ENCODE results near the gene CALN1. TPM values are rescaled to one million over a fixed set of nuclear protein-coding genes. Genes with fewer than 3 reads are reported as not detected.

CALN1 gene
- total and polyA plus RNA-seq, 2 of the 8 experiments (the other 6 are each of a cell fraction or from before 2014, with no cell fraction given), result 6.4 to 15.2 TPM

- TF ChIP-seq, protein P1, sequence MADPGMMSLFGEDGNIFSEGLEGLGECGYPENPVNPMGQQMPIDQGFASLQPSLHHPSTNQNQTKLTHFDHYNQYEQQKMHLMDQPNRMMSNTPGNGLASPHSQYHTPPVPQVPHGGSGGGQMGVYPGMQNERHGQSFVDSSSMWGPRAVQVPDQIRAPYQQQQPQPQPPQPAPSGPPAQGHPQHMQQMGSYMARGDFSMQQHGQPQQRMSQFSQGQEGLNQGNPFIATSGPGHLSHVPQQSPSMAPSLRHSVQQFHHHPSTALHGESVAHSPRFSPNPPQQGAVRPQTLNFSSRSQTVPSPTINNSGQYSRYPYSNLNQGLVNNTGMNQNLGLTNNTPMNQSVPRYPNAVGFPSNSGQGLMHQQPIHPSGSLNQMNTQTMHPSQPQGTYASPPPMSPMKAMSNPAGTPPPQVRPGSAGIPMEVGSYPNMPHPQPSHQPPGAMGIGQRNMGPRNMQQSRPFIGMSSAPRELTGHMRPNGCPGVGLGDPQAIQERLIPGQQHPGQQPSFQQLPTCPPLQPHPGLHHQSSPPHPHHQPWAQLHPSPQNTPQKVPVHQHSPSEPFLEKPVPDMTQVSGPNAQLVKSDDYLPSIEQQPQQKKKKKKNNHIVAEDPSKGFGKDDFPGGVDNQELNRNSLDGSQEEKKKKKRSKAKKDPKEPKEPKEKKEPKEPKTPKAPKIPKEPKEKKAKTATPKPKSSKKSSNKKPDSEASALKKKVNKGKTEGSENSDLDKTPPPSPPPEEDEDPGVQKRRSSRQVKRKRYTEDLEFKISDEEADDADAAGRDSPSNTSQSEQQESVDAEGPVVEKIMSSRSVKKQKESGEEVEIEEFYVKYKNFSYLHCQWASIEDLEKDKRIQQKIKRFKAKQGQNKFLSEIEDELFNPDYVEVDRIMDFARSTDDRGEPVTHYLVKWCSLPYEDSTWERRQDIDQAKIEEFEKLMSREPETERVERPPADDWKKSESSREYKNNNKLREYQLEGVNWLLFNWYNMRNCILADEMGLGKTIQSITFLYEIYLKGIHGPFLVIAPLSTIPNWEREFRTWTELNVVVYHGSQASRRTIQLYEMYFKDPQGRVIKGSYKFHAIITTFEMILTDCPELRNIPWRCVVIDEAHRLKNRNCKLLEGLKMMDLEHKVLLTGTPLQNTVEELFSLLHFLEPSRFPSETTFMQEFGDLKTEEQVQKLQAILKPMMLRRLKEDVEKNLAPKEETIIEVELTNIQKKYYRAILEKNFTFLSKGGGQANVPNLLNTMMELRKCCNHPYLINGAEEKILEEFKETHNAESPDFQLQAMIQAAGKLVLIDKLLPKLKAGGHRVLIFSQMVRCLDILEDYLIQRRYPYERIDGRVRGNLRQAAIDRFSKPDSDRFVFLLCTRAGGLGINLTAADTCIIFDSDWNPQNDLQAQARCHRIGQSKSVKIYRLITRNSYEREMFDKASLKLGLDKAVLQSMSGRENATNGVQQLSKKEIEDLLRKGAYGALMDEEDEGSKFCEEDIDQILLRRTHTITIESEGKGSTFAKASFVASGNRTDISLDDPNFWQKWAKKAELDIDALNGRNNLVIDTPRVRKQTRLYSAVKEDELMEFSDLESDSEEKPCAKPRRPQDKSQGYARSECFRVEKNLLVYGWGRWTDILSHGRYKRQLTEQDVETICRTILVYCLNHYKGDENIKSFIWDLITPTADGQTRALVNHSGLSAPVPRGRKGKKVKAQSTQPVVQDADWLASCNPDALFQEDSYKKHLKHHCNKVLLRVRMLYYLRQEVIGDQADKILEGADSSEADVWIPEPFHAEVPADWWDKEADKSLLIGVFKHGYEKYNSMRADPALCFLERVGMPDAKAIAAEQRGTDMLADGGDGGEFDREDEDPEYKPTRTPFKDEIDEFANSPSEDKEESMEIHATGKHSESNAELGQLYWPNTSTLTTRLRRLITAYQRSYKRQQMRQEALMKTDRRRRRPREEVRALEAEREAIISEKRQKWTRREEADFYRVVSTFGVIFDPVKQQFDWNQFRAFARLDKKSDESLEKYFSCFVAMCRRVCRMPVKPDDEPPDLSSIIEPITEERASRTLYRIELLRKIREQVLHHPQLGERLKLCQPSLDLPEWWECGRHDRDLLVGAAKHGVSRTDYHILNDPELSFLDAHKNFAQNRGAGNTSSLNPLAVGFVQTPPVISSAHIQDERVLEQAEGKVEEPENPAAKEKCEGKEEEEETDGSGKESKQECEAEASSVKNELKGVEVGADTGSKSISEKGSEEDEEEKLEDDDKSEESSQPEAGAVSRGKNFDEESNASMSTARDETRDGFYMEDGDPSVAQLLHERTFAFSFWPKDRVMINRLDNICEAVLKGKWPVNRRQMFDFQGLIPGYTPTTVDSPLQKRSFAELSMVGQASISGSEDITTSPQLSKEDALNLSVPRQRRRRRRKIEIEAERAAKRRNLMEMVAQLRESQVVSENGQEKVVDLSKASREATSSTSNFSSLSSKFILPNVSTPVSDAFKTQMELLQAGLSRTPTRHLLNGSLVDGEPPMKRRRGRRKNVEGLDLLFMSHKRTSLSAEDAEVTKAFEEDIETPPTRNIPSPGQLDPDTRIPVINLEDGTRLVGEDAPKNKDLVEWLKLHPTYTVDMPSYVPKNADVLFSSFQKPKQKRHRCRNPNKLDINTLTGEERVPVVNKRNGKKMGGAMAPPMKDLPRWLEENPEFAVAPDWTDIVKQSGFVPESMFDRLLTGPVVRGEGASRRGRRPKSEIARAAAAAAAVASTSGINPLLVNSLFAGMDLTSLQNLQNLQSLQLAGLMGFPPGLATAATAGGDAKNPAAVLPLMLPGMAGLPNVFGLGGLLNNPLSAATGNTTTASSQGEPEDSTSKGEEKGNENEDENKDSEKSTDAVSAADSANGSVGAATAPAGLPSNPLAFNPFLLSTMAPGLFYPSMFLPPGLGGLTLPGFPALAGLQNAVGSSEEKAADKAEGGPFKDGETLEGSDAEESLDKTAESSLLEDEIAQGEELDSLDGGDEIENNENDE (IDR thresholded peaks at IDR 0.05; ENCODE audit: insufficient replicate concordance, low read length), result no peak
- TF ChIP-seq GABPA (IDR thresholded peaks at IDR 0.05; ENCODE audit: borderline replicate concordance, insufficient read depth, low read length) (no peak), SP4 (IDR thresholded peaks at IDR 0.05; ENCODE audit: low read length) (no peak), EZH2 (IDR thresholded peaks at IDR 0.05; ENCODE audit: low read depth, low read length, severe bottlenecking) (no peak), ZNF274 (IDR thresholded peaks at IDR 0.05; ENCODE audit: borderline replicate concordance, extremely low read depth, low read length) (no peak), ATF2 (IDR thresholded peaks at IDR 0.05; ENCODE audit: low read length) (no peak), TAF7 (optimal IDR thresholded peaks at IDR 0.05; ENCODE audit: borderline replicate concordance, low read depth, low read length) (no peak), RAD21 (IDR thresholded peaks at IDR 0.05 in 1 of 2, conservative IDR thresholded peaks at IDR 0.05 in 1 of 2; ENCODE audit: low read depth in 2 of 2, low read length in 2 of 2) (no peak)
- TF ChIP-seq, protein P2, sequence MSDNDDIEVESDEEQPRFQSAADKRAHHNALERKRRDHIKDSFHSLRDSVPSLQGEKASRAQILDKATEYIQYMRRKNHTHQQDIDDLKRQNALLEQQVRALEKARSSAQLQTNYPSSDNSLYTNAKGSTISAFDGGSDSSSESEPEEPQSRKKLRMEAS (IDR thresholded peaks at IDR 0.05), result no peak
These were observed 478.7 kb downstream of the CALN1 start (continued) for GRCh38 chr7:71933426-71933825.

All from H1 (cell line).